NCI-H2107 treated with DMSO at 0.1 percent for 48 hours (cell line): ENCODE results near the gene CAND2.
"Not testable (repeated sequence)": the region's sequence is repeated elsewhere in the genome, so short reads cannot be mapped to it uniquely, and the experiment has no call there.

ENCODE experiments used
- DNase-seq: peaks from one replicate; lab custom pipeline; 2025; ENCODE audit not compliant: unreplicated experiment; lab: John Stamatoyannopoulos, UW

Gene CAND2

GRCh38 chr3:12769761-12770160 lies 26.7 kb upstream of the CAND2 start:
- no peak for DNase-seq

DNA sequence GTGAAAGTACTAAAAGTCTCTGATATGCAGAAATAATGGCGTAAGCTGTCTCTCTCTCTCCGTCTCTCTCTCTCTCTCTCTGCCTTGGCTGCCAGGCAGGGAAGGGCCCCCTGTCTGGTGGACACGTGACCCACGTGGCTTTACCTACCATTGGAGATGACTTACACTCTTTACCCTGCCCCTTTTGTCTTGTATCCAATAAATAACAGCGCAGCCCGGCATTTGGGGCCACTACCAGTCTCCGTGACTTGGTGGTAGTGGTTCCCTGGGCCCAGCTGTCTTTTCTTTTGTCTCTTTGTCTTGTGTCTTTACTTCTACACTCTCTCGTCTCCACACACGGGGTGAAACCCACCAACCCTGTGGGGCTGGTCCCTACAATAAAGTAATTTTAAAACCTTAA lies 25.2 kb upstream of the CAND2 start:
- DNase-seq: no peak

DNA sequence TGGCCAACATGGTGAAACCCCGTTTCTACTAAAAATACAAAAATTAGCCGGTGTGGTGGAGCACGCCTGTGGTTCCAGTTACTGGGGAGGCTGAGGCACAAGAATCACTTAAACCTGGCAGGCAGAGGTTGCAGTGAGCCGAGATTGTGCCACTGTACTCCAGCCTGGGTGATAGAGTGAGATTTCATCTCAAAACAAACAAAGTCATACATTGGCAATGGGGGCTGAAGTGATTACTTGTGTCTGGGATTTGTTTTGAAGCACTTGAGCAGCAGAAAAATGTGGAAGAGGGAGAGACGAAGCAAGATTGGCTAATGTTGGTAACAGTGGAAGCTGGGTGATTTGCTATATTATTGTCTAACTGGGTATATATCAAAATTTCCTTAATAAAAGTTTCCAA lies 24.0 kb upstream of the CAND2 start:
- no peak for DNase-seq

- no peak for DNase-seq
Measured at GRCh38 chr3:12773030-12773709, 23.3 kb upstream of the CAND2 start.

DNA sequence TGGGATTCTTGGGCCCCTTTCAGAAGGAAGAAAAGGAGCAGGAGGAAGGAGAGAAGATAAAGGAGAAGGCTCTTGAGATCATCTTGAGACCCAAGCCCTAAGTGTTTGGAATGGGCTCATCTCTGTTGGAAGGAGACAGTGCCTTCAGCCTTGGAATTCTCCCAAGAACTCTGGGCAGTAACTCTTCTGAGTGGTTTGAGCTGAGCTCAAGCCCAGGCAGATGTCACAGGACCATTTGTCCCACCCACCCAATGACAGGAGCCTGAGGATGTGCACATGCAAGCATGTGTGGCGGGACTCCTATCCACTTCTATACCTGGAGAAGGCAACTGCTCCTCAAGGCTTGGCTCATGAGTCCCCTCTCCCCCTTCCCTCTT lies 22.8 kb upstream of the CAND2 start:
- DNase-seq: no peak

DNA sequence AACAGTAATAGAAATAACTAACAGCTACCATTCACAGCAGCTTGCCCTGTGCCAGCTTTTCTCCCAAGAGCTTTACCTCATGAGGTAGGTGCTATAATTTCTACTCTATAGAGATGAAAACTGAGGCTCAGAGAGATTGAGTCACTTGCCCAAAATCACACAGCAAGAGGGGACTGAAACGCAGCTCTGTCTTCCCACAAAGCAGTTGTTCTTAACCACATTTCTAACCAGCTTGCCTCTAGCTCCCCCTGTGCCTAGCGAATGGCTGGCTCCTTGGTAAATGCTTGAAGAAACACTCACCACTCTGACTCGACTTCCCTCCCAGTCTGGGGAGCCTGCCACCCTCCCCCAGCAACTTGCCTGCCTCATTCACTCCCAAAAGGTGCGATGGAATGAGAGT lies 21.9 kb upstream of the CAND2 start:
- DNase-seq: no peak

DNA sequence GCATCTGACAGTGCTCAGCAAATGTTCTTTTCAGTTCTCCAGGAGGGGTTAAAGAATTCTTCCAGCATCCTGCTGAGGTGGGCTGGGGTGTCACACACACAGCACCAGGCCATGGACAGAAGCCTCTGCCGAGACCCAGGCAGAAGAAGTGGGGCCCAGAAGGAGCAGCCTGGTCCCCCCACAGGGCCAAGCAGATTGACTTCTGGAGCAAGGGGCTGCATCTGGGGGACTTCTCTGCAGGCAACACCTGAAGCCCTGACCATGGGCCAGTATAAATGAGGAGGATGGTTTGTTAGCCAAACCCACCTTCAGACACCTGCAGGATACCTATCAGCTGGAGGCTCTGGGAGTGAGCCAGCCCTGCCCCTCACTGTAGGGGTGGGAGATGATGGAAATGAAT lies 21.3 kb upstream of the CAND2 start:
- no peak for DNase-seq

- not testable (repeated sequence) for DNase-seq
Measured at GRCh38 chr3:12775970-12776369, 20.5 kb upstream of the CAND2 start.

DNA sequence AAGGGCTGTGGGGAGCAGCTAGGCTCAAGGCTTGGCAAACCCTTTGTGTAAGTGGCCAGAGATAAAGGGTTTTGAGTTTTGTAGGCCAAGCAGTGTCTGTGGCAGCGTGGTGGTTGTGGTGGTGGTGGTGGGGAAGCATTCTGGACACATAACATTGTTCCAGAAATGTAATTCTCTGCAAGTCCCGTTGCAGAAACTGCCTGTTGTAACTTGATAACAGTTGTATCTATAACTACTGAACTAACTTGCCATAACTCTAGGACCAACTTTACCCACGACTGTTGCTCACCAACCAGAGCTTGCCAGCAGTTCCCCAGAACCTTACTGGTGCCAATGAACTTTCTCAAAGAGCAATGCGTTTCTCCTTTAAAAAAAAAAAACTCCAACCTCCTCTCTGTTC lies 19.3 kb upstream of the CAND2 start:
- DNase-seq: no peak

- DNase-seq: no peak
Measured at GRCh38 chr3:12780751-12781150, 15.7 kb upstream of the CAND2 start.

DNA sequence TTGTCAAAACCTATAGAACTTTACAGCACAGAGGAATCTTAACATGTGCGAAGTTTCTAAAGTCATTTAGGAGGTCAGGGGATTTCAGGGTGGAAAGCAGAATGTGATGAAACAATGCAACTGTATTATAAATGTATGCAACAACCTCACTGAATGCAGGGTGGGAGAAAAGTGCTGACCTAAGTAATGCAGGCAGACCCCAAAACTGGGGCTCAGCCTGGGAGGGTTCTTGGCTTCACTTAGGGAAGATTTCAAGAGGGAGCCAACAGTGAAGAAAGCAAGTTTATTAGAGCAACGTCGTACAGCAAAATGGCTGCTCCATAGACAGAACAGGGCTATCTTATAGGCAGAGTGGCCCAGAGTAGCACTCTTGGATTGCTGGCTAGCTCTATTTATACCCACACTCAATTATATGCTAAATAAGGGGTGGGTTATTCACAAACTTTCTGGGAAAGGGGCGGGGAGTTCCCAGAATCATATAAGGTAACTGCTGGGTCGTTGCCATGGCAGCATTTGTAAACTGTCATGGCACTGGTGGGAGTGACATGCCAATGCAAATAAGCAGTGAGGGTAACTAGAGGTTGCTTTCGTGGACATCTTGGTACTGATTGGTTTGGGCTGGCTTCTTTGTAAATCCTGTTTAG lies 14.2 kb upstream of the CAND2 start:
- DNase-seq: no peak

GRCh38 chr3:12785096-12785495 lies 11.4 kb upstream of the CAND2 start:
- DNase-seq: no peak

DNA sequence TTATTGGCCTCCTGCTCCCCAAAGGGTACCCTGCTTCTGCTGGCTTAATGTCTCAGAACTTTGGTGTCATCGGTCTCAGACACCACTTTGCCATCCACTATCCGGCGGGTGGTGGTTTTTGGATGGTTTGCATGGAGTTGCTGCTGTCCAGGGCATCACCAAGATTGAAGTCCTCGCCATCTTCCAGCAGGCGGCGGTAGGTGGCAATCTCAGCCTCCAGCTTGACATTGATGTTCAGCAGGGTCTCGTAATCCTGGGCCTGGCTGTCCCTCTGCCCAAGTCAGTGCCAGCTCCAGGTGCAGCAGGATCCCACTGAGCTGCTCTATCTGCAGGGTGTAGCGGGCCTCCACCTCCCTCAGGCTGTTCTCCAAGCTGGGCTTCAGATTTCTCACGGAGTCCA lies 9.1 kb upstream of the CAND2 start:
- DNase-seq: not testable (repeated sequence)

DNA sequence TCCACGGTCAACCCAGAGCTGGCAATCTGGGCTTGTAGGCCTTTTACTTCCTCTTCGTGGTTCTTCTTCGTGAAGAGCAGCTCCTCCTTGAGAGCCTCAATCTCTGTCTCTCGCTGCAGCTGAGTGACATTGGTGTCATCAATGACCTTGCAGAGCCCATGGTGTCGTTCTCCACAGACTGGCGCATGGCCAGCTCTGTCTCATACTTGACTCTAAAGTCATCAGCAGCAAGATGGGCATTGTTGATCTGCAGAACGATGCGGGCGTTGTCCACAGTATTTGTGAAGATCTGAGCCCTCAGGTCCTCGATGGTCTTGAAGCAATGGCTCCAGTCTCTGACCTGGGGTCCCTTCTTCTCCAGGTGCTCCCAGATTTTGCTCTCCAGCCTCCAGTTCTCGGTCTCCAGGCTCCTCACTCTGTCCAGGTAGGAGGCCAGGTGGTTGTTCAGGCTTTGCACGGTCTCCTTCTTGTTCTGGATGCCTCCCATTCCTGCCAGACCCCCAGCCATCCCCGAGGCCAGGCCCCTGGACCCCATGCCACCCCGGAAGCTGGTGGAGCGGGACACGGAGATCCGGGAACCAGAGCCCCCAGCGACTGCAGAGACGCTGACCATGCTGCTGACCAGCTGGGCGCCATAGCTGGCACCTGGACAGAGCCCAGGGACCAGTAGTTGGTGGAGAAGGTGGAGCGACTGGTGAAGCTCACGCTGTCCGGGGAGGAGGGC lies 8.4 kb upstream of the CAND2 start:
- not testable (repeated sequence) for DNase-seq

GRCh38 chr3:12791430-12791829 lies 5.0 kb upstream of the CAND2 start:
- no peak for DNase-seq

- no peak for DNase-seq
Measured at GRCh38 chr3:12793701-12794100, 2.8 kb upstream of the CAND2 start.

DNA sequence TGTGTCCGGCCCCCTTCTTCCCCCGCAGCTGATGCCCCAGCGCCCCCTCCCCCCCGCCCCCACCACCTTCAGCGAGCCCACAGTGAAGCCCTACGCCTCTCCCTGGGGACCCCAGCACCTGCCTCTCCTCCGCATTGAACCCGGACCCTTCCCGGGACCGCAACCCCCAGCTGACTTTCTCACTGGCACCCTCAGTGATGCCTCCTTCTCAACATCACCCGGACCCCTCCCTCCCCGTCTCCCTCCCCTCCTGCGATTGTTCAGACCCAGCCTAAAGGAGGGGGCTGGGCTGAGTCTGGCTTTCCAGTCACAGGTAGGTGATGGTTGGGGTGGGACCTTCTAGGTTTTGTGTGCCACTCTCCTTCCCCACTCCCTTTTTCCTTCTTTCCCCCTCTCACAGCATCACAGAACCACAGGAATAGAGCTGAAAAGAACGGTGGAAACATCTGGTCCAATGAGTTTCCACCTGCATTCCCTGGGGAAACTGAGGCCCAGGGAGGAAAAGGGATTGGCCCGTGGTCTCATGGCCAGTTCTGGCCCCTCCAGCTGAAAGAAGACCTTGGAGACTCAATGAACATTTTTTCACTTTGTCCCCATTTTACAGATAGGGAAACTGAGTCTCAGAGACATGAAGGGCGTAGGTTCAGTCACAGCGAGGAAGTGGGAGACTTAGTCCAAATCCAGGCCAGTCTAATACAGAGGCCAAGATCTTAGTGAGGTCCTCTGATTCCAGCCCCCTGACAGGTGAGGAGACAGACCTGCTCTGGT lies 828 bp downstream of the CAND2 start:
- peak; percentile 8 for DNase-seq

DNA sequence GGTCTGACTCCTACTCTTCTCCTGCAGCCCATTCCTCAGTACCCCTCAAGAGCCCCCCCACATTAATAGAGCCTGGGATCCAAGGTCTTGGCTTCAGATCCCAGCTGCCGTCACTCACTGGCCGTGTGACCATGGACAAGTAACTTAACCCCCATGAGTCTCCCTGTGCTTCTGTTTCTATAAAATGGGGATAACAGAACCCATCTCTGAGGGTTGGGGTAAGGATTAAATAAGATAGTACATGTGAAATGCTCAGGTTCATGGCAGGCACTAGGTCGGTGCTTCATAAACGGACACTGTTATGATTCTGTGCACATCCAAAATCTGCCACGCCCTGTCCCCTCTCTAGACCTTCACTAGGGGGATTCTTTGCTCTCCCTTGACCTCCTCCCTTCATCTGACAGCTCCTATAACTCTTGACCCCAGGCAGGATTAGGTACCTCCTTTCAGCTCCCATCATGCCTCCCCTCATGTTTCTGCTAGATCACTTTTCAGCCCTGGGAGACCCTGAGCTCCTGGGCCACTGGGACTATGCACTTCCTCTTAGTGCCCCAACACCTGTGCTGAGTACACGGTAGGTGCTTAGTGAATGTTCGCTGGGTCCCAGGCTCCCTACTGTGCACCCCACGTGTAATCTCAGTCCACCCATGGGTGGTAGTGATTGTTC lies 1.5 kb downstream of the CAND2 start:
- no peak for DNase-seq

- no peak for DNase-seq
Measured at GRCh38 chr3:12798559-12799179, 2.2 kb downstream of the CAND2 start.

DNA sequence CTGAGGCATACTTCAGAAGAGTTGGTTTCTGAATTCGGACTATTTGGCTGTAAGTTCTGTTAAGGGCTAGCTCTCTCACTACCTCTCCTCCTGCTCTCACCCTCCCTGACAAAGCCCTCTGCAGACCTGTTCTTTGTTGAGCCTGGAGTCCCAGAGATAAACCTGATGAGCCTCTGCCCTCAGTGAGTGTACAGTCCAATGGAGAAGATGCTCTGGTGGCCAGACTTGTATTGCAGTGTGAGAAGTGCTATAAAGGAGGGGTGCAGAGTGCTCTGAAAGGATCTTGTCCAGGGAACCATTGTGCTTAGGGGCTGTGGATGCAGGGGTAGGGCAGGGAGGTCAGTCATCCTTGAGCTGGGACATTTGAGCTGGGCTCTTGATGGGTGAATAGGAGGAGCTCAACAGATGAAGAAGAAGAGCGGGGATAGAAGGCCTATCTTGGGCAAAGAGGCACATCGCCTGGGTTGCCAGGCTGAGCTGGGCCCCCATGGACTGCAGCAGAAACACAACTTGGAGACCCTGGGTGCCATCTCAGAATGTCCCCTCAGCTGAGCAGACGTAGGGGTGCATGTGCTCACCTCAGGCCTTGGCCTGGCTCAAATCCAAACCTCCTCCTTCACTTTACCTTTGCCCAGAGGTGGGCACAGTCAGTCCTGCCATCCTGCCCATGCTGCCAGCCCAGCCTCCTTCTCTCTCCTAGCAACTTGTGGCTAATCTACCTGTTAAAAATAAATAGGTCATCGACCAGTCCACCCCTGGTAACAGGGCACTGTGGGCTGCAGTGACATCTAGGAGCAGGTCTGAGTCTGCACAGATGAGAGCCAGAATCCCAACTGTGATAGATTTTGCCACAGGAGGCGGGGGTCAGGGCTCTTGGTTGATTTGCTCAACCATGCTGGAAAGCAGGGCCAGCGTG lies 3.3 kb downstream of the CAND2 start:
- no peak for DNase-seq
